NCI-H82 treated with DMSO at 0.1 percent for 48 hours (cell line): Measurements from ENCODE around the gene ARHGDIG.
"Not testable (repeated sequence)": the region's sequence is repeated elsewhere in the genome, so short reads cannot be mapped to it uniquely, and the experiment has no call there.

Source experiments
- DNase-seq: peaks from one replicate; lab custom pipeline; 2025; ENCODE audit not compliant: unreplicated experiment; lab: John Stamatoyannopoulos, UW

The ARHGDIG gene

GRCh38 chr16:280552-280951 is at the start of gene ARHGDIG:
Gene ARHGDIG (plus strand): TSS chr16:280591. CDS start chr16:280681, 90 bp downstream.
- no peak for DNase-seq

- no peak for DNase-seq
Observed at GRCh38 chr16:230949-231348, 49.4 kb upstream of the ARHGDIG start.

- DNase-seq, result peak; percentile 78
Observed at GRCh38 chr16:234468-235305, 45.7 kb upstream of the ARHGDIG start, which contains the start of gene FAM234A. Gene FAM234A (plus strand): TSS chr16:234821. CDS start chr16:254414, 19,593 bp downstream.

GRCh38 chr16:239948-240277 is 40.5 kb upstream of the ARHGDIG start:
- DNase-seq, result no peak

GRCh38 chr16:240559-240958 is 39.8 kb upstream of the ARHGDIG start:
- no peak for DNase-seq

- no peak for DNase-seq
Observed at GRCh38 chr16:242281-242680, 38.1 kb upstream of the ARHGDIG start.

GRCh38 chr16:243348-243747 is 37.0 kb upstream of the ARHGDIG start:
- no peak for DNase-seq

GRCh38 chr16:245105-245504 is 35.3 kb upstream of the ARHGDIG start:
- DNase-seq, result no peak

GRCh38 chr16:247027-247426 is 33.4 kb upstream of the ARHGDIG start:
- DNase-seq, result no peak

GRCh38 chr16:249431-249830 is 31.0 kb upstream of the ARHGDIG start:
- DNase-seq, result no peak

GRCh38 chr16:252366-253337 is 27.7 kb upstream of the ARHGDIG start:
- no peak for DNase-seq

GRCh38 chr16:253833-254232 is 26.6 kb upstream of the ARHGDIG start:
- DNase-seq, result no peak

GRCh38 chr16:254461-254860 is 25.9 kb upstream of the ARHGDIG start:
- no peak for DNase-seq

- DNase-seq, result no peak
Observed at GRCh38 chr16:255183-255582, 25.2 kb upstream of the ARHGDIG start.

GRCh38 chr16:258091-258490 is 22.3 kb upstream of the ARHGDIG start:
- not testable (repeated sequence) for DNase-seq

- no peak for DNase-seq
Observed at GRCh38 chr16:259226-259625, 21.2 kb upstream of the ARHGDIG start.

- no peak for DNase-seq
Observed at GRCh38 chr16:259814-260253, 20.6 kb upstream of the ARHGDIG start.

- DNase-seq, result no peak
Observed at GRCh38 chr16:260326-260725, 20.1 kb upstream of the ARHGDIG start.

- DNase-seq, result no peak
Observed at GRCh38 chr16:261031-261691, 19.2 kb upstream of the ARHGDIG start.

- no peak for DNase-seq
Observed at GRCh38 chr16:262121-262745, 18.2 kb upstream of the ARHGDIG start.
